HG03439 (cell line): ENCODE measurements around the gene SLC4A2.
"Not testable (repeated sequence)": the region's sequence is repeated elsewhere in the genome, so short reads cannot be mapped to it uniquely, and the experiment has no call there.

Experiments used
- ATAC-seq: cut with Tn5 transposase; IDR thresholded peaks from one replicate; pipeline ENCODE4 v1.9.1; 2021; ENCODE audit warnings: mild to moderate bottlenecking, moderate library complexity; ENCODE audit not compliant: unreplicated experiment

Gene SLC4A2, protein sequence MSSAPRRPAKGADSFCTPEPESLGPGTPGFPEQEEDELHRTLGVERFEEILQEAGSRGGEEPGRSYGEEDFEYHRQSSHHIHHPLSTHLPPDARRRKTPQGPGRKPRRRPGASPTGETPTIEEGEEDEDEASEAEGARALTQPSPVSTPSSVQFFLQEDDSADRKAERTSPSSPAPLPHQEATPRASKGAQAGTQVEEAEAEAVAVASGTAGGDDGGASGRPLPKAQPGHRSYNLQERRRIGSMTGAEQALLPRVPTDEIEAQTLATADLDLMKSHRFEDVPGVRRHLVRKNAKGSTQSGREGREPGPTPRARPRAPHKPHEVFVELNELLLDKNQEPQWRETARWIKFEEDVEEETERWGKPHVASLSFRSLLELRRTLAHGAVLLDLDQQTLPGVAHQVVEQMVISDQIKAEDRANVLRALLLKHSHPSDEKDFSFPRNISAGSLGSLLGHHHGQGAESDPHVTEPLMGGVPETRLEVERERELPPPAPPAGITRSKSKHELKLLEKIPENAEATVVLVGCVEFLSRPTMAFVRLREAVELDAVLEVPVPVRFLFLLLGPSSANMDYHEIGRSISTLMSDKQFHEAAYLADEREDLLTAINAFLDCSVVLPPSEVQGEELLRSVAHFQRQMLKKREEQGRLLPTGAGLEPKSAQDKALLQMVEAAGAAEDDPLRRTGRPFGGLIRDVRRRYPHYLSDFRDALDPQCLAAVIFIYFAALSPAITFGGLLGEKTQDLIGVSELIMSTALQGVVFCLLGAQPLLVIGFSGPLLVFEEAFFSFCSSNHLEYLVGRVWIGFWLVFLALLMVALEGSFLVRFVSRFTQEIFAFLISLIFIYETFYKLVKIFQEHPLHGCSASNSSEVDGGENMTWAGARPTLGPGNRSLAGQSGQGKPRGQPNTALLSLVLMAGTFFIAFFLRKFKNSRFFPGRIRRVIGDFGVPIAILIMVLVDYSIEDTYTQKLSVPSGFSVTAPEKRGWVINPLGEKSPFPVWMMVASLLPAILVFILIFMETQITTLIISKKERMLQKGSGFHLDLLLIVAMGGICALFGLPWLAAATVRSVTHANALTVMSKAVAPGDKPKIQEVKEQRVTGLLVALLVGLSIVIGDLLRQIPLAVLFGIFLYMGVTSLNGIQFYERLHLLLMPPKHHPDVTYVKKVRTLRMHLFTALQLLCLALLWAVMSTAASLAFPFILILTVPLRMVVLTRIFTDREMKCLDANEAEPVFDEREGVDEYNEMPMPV

DNA sequence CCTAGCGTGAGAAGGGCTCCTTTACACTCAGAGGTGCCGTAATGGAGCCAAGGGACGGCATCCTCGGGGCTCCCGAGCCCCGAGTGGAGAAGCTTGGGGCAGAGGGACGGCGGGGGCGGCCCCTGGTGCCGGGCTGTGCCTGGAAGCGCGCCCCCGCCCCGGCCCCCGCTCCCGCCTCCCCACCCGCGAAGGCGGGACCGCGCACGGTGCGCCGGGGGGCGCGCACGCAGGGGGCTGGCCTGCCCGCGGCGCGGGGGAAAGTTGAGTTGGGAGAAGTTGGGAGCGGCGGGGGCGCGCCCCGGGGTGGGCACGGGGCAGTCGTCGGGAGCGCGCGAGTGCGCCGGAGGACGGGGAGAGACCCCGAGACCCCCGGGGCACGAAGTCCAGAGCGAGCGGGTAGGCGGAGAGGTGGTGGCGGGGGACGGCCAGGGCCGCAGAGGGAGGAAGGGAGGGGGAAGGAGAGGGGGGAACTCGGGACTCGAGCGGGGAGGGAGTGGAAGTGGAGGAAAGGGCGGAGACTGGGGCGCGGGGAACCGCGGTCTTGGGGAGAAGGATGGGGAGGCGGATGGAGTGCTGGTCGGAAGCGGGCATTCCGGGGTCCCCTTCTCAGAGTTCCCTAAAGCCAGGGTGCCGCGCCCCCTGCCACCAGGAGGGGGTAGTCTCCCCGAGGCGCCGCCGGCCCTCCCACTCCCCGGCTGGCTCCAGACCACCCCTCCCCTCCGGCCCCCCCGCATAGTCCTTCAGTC lies at the start of gene SLC4A2:
Gene SLC4A2, plus strand, starts transcription at position 223 of the 746 bp plus-strand sequence. CDS start 2,399 bp downstream, outside the sequence.
- peak; percentile 29 for ATAC-seq

DNA sequence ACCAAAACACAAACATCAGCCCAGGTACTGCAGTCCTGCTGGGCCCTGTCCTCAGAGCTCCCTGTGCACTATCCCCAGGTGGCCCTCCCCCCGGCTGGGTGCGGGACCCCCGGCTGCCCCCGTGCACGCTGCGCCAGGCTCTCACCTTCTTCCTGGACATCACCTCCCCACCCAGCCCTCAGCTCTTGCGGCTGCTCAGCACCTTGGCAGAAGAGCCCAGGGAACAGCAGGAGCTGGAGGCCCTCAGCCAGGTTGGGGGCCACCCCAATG lies 49.4 kb upstream of the SLC4A2 start:
- ATAC-seq = no peak

DNA sequence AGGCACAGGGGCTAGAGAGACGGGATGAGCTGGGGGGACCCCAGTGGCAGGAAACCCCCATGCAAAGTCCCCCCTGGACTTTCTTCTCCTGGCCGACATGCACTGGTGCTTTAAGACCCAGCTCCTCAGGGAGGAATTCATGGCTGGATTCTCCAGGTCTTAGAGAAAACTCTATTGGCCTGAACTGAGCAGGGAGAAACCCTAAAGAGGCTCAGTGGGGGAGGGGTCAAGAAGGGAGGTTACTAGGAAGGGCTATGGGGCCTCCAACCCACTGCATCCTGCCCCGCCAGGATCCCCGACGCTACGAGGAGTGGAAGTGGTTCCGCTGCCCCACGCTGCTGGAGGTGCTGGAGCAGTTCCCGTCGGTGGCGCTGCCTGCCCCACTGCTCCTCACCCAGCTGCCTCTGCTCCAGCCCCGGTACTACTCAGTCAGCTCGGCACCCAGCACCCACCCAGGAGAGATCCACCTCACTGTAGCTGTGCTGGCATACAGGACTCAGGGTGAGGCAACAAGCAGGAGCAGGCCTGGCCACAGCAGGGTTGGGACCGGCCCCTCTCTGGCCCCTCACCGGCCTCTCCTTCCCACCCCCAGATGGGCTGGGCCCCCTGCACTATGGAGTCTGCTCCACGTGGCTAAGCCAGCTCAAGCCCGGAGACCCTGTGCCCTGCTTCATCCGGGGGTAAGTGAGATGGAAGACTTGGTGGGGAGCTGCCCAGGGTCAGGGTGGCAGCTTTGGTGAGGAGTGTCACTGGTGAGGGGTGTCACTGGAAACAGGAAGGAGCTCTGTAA lies 48.9 kb upstream of the SLC4A2 start:
- ATAC-seq = no peak

DNA sequence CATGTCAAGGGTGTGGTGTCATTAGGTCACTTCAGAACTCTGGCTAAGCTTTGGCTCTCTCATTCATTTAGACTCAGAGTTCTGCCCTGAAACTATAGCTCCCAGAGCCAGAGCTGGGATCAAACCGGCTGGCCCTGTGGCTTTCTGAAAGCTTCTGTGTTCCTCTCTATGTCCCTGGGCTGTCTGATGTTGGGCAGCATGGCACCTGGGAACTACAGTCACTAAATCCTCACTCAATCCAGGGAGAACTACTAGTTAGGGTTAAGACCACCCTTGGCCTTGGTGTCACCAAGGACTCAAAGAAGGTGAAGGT lies 48.3 kb upstream of the SLC4A2 start:
- no peak for ATAC-seq

DNA sequence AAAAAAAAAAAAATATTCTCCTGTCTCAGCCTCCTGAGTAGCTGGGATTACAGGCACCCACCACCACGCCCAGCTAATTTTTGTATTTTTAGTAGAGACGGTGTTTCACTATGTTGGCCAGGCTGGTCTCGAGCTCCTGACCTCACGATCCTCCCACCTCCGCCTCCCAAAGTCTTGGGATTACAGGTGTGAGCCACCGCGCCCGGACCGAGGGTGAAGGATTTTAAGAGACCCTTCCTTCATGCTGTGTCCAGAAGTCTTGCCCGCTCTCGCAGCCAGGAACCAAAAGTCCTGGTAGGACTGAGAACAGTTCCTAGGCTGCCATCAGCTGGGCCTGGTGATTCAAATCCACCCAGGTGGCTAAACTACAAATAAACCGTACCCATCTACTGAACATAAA lies 47.8 kb upstream of the SLC4A2 start:
- ATAC-seq = not testable (repeated sequence)

DNA sequence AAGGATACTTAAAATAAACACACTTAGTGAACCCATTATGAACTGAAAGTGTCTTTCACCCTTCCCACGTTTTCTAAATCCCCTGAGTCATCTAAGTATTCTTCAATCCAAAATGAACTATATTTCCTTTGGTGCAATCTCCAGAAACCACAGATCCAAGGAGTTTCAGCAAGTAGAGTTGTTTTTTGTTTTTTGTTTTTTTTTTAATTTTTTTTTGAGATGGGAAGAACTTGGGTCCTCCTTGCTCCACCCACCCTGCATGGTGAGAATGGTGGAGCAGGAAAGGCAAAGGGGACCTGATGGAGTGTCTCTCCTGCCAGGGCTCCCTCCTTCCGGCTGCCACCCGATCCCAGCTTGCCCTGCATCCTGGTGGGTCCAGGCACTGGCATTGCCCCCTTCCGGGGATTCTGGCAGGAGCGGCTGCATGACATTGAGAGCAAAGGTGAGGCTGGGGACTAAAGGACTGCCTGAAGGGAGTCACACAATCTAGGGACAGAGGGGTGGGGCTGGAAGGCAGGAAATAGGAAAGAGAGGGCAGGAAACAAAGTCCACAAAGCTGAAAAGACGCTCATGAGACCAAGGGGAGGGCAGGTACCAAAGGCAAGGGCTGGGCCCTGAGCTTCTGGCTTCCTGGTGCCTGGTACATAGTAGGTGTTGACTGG lies 47.2 kb upstream of the SLC4A2 start:
- no peak for ATAC-seq

DNA sequence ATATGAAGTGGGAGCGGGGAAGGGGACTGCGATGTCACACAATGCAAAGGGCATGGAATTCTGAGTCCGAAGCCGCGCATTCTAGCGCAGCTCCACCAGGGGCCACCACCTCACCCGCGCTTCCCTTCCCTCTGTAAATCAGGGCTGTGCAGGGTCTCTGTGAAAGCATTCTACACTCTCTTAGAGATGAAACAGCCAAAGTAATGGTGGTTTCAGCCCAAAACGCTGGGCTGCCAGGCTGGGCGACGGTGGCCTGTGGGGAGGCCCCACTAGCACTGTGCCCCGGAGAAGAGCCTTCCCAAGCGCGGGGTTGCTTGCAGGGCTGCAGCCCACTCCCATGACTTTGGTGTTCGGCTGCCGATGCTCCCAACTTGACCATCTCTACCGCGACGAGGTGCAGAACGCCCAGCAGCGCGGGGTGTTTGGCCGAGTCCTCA lies 46.5 kb upstream of the SLC4A2 start:
- no peak for ATAC-seq

DNA sequence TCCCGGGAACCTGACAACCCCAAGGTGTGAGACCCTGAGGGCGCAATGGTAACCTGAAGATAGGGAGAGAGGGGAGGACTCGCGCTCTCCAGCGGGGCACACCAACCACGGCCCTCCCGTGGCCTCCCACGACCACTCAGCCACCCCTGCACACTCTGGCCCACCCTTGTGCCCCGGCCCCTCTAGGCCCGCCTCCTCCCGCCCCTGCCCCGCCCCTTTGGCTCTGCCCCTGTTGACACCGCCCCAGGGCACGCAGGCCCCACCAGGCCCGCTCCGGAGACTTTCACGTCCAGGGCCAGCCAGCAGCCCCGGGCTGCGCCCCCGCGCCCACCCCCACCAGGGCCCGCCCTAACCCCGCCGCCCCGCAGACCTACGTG lies 46.0 kb upstream of the SLC4A2 start:
- no peak for ATAC-seq

DNA sequence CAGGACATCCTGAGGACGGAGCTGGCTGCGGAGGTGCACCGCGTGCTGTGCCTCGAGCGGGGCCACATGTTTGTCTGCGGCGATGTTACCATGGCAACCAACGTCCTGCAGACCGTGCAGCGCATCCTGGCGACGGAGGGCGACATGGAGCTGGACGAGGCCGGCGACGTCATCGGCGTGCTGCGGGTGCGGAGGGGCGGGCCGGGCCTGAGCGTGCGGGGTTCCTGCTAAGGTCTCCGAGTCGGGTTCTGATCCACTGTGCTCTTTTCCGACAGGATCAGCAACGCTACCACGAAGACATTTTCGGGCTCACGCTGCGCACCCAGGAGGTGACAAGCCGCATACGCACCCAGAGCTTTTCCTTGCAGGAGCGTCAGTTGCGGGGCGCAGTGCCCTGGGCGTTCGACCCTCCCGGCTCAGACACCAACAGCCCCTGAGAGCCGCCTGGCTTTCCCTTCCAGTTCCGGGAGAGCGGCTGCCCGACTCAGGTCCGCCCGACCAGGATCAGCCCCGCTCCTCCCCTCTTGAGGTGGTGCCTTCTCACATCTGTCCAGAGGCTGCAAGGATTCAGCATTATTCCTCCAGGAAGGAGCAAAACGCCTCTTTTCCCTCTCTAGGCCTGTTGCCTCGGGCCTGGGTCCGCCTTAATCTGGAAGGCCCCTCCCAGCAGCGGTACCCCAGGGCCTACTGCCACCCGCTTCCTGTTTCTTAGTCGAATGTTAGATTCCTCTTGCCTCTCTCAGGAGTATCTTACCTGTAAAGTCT lies 45.5 kb upstream of the SLC4A2 start:
- ATAC-seq = no peak

DNA sequence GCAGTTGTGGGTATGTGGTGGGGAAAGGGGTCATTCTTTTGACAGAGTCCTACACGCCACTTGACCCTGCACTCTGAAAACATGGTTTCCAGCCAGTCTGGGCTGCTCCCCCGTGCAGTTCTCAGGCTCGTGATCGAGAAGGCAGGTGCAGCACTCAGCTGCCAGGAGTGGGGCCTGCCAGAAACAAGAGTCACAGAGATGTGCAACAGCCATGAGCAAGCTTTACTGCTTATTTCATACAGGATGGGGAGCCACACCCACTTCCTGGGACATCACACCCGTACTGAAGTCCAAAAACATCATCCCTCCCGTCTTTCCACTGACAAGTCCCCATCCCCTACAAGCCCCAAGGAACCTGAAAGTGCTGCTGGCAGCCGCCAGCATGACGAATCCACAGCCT lies 44.4 kb upstream of the SLC4A2 start:
- no peak for ATAC-seq

DNA sequence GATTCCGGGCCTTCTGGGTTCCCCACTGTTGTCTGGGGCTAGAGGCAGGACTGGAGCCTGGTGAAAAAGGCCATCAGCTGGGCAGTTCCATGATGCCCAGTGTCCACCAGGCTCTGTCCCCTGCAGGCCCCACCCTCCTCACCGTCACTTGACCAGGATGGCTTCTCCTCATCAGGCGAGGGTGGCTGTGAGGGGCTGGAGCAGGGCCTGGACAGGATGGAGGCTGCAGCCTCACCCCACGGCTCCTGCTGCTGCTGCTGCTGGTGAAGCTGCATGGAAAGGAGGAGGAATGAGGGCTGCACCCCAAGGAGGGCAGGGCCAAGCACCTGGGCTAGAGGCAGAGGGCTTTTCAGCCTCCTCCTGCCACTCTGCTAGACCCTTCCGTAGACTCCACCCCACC lies 43.4 kb upstream of the SLC4A2 start:
- ATAC-seq = no peak

DNA sequence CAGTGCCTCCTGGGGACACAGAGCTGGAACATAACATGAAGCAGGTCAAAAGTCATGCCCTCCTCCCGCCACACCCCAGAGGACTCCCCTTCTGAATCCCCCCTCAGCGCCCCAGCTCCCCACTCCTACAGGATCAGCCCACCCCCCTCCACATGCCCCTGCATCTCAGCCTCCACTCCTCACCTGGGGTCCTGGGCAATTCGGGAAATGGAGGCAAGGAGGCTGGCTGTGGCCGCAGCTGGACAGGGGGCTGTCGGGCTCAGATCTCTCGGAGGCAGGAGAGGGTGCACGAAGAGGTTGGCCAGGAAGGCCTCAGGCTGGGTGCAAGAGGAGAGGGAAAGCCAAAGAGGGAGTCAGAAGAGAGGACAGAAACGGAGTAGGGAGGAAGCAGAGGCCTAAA lies 42.9 kb upstream of the SLC4A2 start:
- ATAC-seq = no peak

DNA sequence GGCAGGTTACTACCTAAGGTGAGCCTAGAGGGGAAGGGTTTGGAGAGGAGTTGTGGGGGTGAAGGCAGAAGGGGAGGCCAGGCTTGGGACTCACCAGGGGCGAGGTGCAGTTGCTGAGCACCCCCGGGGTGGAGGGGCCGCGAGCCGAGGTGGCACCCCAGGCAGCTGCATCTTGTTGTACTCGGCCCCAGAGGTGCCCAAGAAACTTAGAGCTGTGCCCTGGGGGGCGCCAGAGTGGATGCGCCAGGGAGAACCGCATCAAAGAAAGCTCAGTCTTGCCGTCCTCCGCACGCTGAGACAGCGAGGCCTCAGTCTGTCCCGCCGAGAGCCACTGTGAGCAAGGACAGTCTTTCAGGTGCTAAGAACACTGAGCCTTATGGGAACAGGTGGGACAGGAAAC lies 42.4 kb upstream of the SLC4A2 start:
- no peak for ATAC-seq

DNA sequence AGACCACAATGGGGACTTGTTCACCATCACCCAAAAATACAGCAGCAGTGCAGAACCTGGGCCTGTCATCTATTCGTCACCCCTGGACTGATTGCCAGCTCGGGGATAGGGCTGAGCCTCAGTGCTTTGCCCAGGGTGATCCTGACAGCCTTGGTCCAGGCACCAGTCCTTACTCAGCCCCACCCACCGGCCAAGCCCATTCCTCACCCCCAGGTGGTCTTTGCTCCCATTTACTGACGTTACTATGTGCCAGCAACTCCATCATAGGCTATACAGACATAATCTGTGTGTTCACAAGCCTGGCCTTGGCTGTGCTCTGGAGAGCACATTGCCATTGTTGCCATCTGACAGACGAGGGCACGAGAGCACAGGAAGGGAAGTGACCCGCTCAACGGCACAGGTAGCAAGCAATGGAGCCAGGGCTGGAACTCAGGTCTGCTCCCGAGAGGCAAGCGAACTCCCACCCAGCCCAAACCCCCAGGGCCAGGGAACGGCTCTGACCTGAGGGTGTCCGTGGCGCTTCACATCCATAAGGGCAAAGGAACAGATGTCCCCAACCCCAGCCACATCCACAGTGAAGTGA lies 41.9 kb upstream of the SLC4A2 start:
- no peak for ATAC-seq

DNA sequence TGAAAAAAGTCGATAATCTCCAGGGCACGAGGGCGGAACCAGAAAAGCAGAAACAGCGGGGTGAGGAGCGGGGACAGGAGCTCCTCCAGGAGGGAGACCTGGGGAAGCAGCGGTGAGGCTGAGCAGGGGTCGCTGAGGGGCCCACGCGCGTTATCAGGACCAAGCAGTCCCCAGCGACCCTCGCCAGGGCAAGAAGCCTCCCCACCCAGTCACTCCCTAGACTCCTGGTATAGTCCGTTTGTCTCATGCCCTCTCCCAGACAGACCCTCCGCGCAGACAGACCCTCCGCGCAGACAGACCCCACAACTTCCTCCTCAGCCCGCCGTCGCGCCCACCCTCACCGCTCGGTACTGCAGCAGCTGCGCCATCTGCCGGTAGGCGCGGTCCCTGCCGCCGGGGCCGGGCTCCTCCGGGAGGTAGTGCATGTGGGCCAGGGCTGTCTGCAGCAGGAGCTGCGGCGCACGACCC lies 41.4 kb upstream of the SLC4A2 start:
- ATAC-seq = peak; percentile 46

DNA sequence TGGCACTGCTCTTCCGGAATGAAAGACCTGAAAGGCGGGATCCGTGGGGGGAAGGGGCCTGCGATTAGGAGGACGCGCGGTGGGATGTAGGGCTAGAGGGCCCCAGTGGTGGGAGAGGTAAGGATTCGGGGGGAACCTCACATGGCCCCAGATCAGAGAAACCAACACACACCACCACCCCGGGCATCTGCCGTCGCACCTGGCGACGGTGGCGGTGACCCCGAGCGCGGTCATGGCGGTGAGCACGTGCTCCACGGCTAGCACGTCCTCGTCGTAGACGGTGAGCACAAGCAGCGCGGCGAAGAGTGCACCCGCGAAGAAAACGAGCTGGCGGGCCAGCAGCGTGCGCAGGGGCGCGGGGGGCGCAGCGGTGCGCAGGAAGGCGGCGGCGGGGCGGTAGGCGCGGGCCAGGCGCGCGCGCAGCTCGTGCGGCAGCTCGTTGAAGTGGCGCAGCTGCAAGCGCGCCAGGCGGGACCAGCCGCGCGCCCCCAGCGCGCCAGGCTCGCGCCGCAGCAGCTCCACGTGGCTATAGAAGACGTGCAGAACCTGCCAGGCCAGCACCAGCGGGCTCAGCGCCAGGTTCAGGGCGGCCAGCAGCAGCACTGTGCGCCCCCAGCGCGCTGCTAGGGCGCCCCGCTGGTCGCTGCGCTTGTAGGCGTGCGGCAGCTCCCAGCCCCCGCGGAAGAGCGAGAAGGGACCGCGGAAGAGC lies 40.8 kb upstream of the SLC4A2 start:
- ATAC-seq = no peak

DNA sequence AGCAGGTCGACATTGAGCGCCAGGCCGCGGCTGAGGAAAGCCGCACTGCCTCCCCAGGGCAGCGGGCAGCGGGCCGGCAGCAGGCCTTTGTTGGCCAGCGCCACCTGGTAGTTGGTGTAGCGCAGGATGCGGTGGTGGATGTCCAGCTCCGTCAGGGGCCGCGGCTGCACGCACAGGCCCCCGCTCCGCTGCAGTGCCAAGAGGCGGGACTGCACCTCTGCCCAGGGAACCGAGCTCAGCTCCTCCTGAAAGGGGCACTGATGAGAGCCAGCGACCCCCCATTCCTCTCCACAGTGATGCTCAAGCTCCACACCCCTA lies 40.3 kb upstream of the SLC4A2 start:
- no peak for ATAC-seq

DNA sequence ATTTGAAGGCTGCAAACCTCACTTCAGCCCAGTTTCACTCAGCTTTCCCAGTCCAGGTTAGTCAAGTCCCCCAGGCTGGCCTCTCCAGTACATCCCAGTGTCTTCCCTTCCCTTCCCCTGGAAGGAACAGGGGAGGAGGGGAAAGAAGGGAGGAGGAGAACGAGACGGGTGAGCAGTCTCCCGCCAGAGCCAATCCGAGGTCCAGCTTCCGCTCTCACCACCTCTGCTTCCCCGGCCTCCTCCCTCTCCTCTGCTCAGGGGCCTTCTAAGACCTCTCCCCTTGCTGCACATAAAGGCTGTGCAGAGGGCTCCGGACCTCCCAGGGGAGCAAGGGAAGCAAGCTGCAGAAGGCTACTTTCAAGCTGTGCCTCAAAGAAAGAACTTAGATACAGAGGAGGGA lies 39.2 kb upstream of the SLC4A2 start:
- ATAC-seq = no peak
